GM19240 (cell line): Measurements from ENCODE around the gene NR1H3.
"Not testable (repeated sequence)": the region's sequence is repeated elsewhere in the genome, so short reads cannot be mapped to it uniquely, and the experiment has no call there.

Source experiments
- DNase-seq: peaks from one replicate; pipeline ENCODE4 v3.0.0; 2011; ENCODE audit warnings: low spot score; ENCODE audit not compliant: insufficient read length

The NR1H3 gene

GRCh38 chr11:47305734-47306483 is 48.1 kb downstream of the NR1H3 start:
- DNase-seq, result no peak

GRCh38 chr11:47306484-47306844 is 48.7 kb downstream of the NR1H3 start:
- DNase-seq, result no peak

- no peak for DNase-seq
Measured at GRCh38 chr11:47308050-47308823, 50.4 kb downstream of the NR1H3 start.

- no peak for DNase-seq
Measured at GRCh38 chr11:47314992-47315391, 57.2 kb downstream of the NR1H3 start.

GRCh38 chr11:47316501-47316900 is 58.7 kb downstream of the NR1H3 start:
- not testable (repeated sequence) for DNase-seq

- DNase-seq, result no peak
Measured at GRCh38 chr11:47317064-47317828, 59.5 kb downstream of the NR1H3 start.

GRCh38 chr11:47318166-47318565 is 60.4 kb downstream of the NR1H3 start:
- no peak for DNase-seq
